Astrocyte (in vitro differentiated cells and primary cell): Measurements from ENCODE around the gene KCNH4. TPM values are rescaled to one million over a fixed set of nuclear protein-coding genes. Genes with fewer than 3 reads are reported as not detected.

Source experiments
- DNase-seq: peaks from one replicate; pipeline ENCODE4 v3.0.0-alpha.2; 2010; ENCODE audit warnings: low read depth
- FAIRE-seq: peaks from 2 replicates; lab custom pipeline; 2011; peaks lifted over from hg19 to GRCh38; lab: Jason Lieb, UNC
- H2AFZ ChIP-seq: 2 replicates; pipeline ENCODE4 v1.6.0; 2012; ENCODE audit warnings: low read depth, low read length, inconsistent platforms
- H3K27ac ChIP-seq: 2 replicates; pipeline ENCODE4 v1.5.1; 2011; ENCODE audit warnings: low read depth, low read length, inconsistent platforms
- H3K27me3 ChIP-seq: 2 replicates; pipeline ENCODE4 v1.6.0; 2011; ENCODE audit warnings: low read length, inconsistent platforms; ENCODE audit not compliant: insufficient read depth
- H3K36me3 ChIP-seq: 2 replicates; pipeline ENCODE4 v1.5.1; 2011; ENCODE audit warnings: low read length, inconsistent platforms; ENCODE audit not compliant: insufficient read depth
- H3K4me1 ChIP-seq: 2 replicates; pipeline ENCODE4 v1.5.1; 2011; ENCODE audit warnings: low read length, inconsistent platforms; ENCODE audit not compliant: insufficient read depth
- H3K4me2 ChIP-seq: 2 replicates; pipeline ENCODE4 v1.6.0; 2012; ENCODE audit warnings: low read length, inconsistent platforms
- H3K4me3 ChIP-seq: 2 replicates; pipeline ENCODE4 v1.5.1; 2011; ENCODE audit warnings: low read depth, mild to moderate bottlenecking, low read length, inconsistent platforms; ENCODE audit not compliant: insufficient read depth
- H3K79me2 ChIP-seq: 2 replicates; pipeline ENCODE4 v1.6.0; 2012; ENCODE audit warnings: mild to moderate bottlenecking, low read length, inconsistent platforms; ENCODE audit not compliant: insufficient read depth
- H3K9ac ChIP-seq: 2 replicates; pipeline ENCODE4 v1.6.0; 2012; ENCODE audit warnings: mild to moderate bottlenecking, low read length, inconsistent platforms
- H3K9me3 ChIP-seq: 2 replicates; pipeline ENCODE4 v1.5.1; 2012; ENCODE audit warnings: low read depth, mild to moderate bottlenecking, low read length, inconsistent platforms; ENCODE audit not compliant: insufficient read depth
- H4K20me1 ChIP-seq: 2 replicates; pipeline ENCODE4 v1.6.0; 2012; ENCODE audit warnings: low read length, inconsistent platforms; ENCODE audit not compliant: insufficient read depth
- H3K27ac Mint-ChIP-seq: one replicate; pipeline ENCODE4 v1.8.0; 2021; ENCODE audit warnings: mild to moderate bottlenecking, mixed read lengths; ENCODE audit not compliant: unreplicated experiment
- H3K27me3 Mint-ChIP-seq: one replicate; pipeline ENCODE4 v1.8.0; 2021; ENCODE audit warnings: low read depth, mixed read lengths; ENCODE audit not compliant: unreplicated experiment
- H3K36me3 Mint-ChIP-seq: one replicate; pipeline ENCODE4 v1.8.0; 2021; ENCODE audit warnings: low read depth, mixed read lengths; ENCODE audit not compliant: unreplicated experiment
- H3K4me1 Mint-ChIP-seq: one replicate; pipeline ENCODE4 v1.8.0; 2021; ENCODE audit warnings: low read depth, mixed read lengths; ENCODE audit not compliant: unreplicated experiment
- H3K4me3 Mint-ChIP-seq: one replicate; pipeline ENCODE4 v1.8.0; 2021; ENCODE audit warnings: mild to moderate bottlenecking, moderate library complexity, mixed read lengths; ENCODE audit not compliant: unreplicated experiment
- H3K9me3 Mint-ChIP-seq: one replicate; pipeline ENCODE4 v1.8.0; 2021; ENCODE audit warnings: mild to moderate bottlenecking, mixed read lengths; ENCODE audit not compliant: unreplicated experiment
- CTCF ChIP-seq: IDR thresholded peaks from 2 replicates; pipeline ENCODE4 v1.5.1; 2011; ENCODE audit warnings: low read depth, mild to moderate bottlenecking, inconsistent platforms, low read length, moderate library complexity; ENCODE audit not compliant: insufficient read depth
- EZH2 ChIP-seq: IDR thresholded peaks from 2 replicates; pipeline ENCODE4 v1.6.1; 2012; ENCODE audit warnings: mild to moderate bottlenecking, low read length, inconsistent platforms; ENCODE audit not compliant: insufficient read depth
- total RNA-seq: library from RNA; stranded (reverse); gene quantifications from 2 replicates; pipeline ENCODE4 v1.2.1, GENCODE V29; 2021

Gene KCNH4
- total RNA-seq, 1 donor from 2014 or later = not detected

- H3K9ac ChIP-seq = no peak overlapping the region
- DNase-seq = no peak
- H3K9me3 Mint-ChIP-seq = peaks cover 6% of the 10 kb centered on the region
- H3K27ac Mint-ChIP-seq = no peak overlapping the region
- no peaks in the 10 kb centered on the region for H3K9me3 ChIP-seq
- peaks cover 4% of the 10 kb centered on the region for H3K27me3 ChIP-seq
- H4K20me1 ChIP-seq = no peaks in the 10 kb centered on the region
- H3K27me3 Mint-ChIP-seq = peaks cover 47% of the 10 kb centered on the region
- H3K4me1 ChIP-seq = no peaks in the 10 kb centered on the region
- no peaks in the 10 kb centered on the region for H3K36me3 ChIP-seq
- no peak overlapping the region for H3K4me3 ChIP-seq
- no peak overlapping the region for H2AFZ ChIP-seq
- peaks cover 3% of the 10 kb centered on the region for H3K36me3 Mint-ChIP-seq
- H3K27ac ChIP-seq = no peak overlapping the region
- H3K4me3 Mint-ChIP-seq = no peak overlapping the region
- no peaks in the 10 kb centered on the region for H3K79me2 ChIP-seq
- TF ChIP-seq EZH2 = no peak
- no peak for TF ChIP-seq CTCF
- FAIRE-seq = no peak
- H3K4me1 Mint-ChIP-seq = no peaks in the 10 kb centered on the region
- no peak overlapping the region for H3K4me2 ChIP-seq
Measured at GRCh38 chr17:42167807-42168206, 13.1 kb downstream of the KCNH4 start.

DNA sequence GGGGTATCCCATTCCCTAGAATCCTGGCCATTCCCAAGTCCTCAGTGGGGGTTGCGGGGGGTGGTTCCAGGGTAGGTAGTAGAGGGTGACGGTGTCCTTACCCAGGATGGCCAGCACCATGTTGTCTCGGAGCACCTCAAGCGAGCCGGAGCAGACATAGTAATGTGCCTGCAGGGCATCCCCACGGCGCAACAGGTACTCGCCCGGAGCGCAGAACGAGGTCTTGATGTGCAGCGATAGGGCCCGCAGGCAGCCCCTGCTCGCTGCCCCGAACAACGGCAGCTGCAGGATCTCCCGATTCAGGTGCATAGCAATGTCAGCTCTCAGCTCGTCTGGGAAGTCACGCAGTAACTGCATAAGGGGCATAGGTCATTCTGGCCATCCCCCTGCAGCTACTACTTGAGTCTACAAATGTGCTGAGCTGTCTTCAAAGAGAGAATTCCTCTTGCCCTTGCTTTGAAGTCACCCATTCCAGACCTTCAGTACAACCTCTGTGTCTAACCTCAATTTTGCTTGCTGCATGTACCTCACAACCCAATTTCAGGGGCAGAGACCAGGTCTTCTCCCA, 14.7 kb downstream of the KCNH4 start:
- Histone ChIP-seq H4K20me1 (no peaks in the 10 kb centered on the region), H3K36me3 (no peaks in the 10 kb centered on the region), H3K79me2 (no peaks in the 10 kb centered on the region), H3K27ac (no peak overlapping the region), H3K4me3 (no peak overlapping the region), H2AFZ (no peak overlapping the region), H3K4me1 (no peaks in the 10 kb centered on the region), H3K27me3 (no peaks in the 10 kb centered on the region), H3K4me2 (no peak overlapping the region), H3K9ac (no peak overlapping the region), H3K9me3 (no peaks in the 10 kb centered on the region)
- H3K36me3 Mint-ChIP-seq = peaks cover 3% of the 10 kb centered on the region
- no peaks in the 10 kb centered on the region for H3K4me1 Mint-ChIP-seq
- peaks cover 42% of the 10 kb centered on the region for H3K27me3 Mint-ChIP-seq
- DNase-seq (no peak), FAIRE-seq (no peak)
- no peak overlapping the region for H3K4me3 Mint-ChIP-seq
- H3K27ac Mint-ChIP-seq = no peak overlapping the region
- H3K9me3 Mint-ChIP-seq = peaks cover 6% of the 10 kb centered on the region
- no peak for TF ChIP-seq EZH2
- no peak for TF ChIP-seq CTCF

GRCh38 chr17:42165751-42166150, 15.2 kb downstream of the KCNH4 start:
- peaks cover 3% of the 10 kb centered on the region for H3K36me3 Mint-ChIP-seq
- no peak for TF ChIP-seq CTCF
- TF ChIP-seq EZH2 = no peak
- no peak overlapping the region for H3K4me3 Mint-ChIP-seq
- Histone ChIP-seq H3K27me3 (no peaks in the 10 kb centered on the region), H3K27ac (no peak overlapping the region), H3K9ac (no peak overlapping the region), H3K4me2 (no peak overlapping the region), H3K4me1 (no peaks in the 10 kb centered on the region), H2AFZ (no peak overlapping the region), H3K36me3 (no peaks in the 10 kb centered on the region), H3K4me3 (no peak overlapping the region), H3K9me3 (no peaks in the 10 kb centered on the region), H3K79me2 (no peaks in the 10 kb centered on the region), H4K20me1 (no peaks in the 10 kb centered on the region)
- FAIRE-seq (no peak), DNase-seq (no peak)
- H3K27ac Mint-ChIP-seq = no peak overlapping the region
- peaks cover 38% of the 10 kb centered on the region for H3K27me3 Mint-ChIP-seq
- peaks cover 6% of the 10 kb centered on the region for H3K9me3 Mint-ChIP-seq
- H3K4me1 Mint-ChIP-seq = no peaks in the 10 kb centered on the region
